IMR-90 (cell line): ENCODE measurements around the gene TEX13D. TPM values are rescaled to one million over a fixed set of nuclear protein-coding genes. Genes with fewer than 3 reads are reported as not detected.

Experiments used
- ATAC-seq: fragments of 200-7000 bp; cut with Tn5 transposase; 2 replicates; pipeline ENCODE4 v1.9.1; 2020; ENCODE audit warnings: low read depth, mild to moderate bottlenecking, moderate library complexity
- BruUV-seq: library from RNA; stranded (reverse); fragments of 400-500 nt; replicated peaks from 2 replicates; lab custom pipeline; 2021; lab: Mats Ljungman, UMichigan
- CTCF ChIA-PET: fragments of 300-600 bp; formaldehyde crosslinking; extraction: SDS; loops from one replicate; lab custom pipeline; 2021; ENCODE audit warnings: antibody characterized with exemption; lab: Yijun Ruan, JAX
- POLR2A ChIA-PET: fragments of 300-600 bp; sonication (Branson Sonifier 250); formaldehyde crosslinking; loops from one replicate; lab custom pipeline; 2022; ENCODE audit warnings: antibody characterized with exemption; ENCODE audit not compliant: unreplicated experiment; lab: Charles Lee
- DNase-seq: peaks from one replicate; pipeline ENCODE4 v3.0.0; 2013
- H2AFZ ChIP-seq: replicated peaks from 2 replicates; pipeline ENCODE3; 2013; ENCODE audit warnings: low read length, mild to moderate bottlenecking; ENCODE audit not compliant: poor library complexity
- H2AK5ac ChIP-seq: 2 replicates; pipeline ENCODE4 v1.6.1; 2013; ENCODE audit warnings: low read depth, low read length, inconsistent platforms
- H2AK9ac ChIP-seq: replicated peaks from 2 replicates; pipeline ENCODE3; 2013; ENCODE audit warnings: mild to moderate bottlenecking, low read depth, low read length, moderate library complexity; ENCODE audit not compliant: poor library complexity
- H2BK120ac ChIP-seq: 2 replicates; pipeline ENCODE4 v1.6.1; 2013; ENCODE audit warnings: low read depth, low read length, inconsistent platforms
- H2BK15ac ChIP-seq: 3 replicates; pipeline ENCODE4 v1.6.1; 2013; ENCODE audit warnings: low read depth, low read length, inconsistent platforms
- H2BK20ac ChIP-seq: 2 replicates; pipeline ENCODE4 v1.6.1; 2013; ENCODE audit warnings: low read depth, mild to moderate bottlenecking, inconsistent platforms, low read length, moderate library complexity
- H2BK5ac ChIP-seq: 2 replicates; pipeline ENCODE4 v1.6.1; 2013; ENCODE audit warnings: mild to moderate bottlenecking, low read depth, low read length, inconsistent platforms; ENCODE audit not compliant: poor library complexity, severe bottlenecking
- H3K14ac ChIP-seq: replicated peaks from 2 replicates; pipeline ENCODE4 v1.6.1; 2013; ENCODE audit warnings: low read depth, low read length, inconsistent platforms
- H3K18ac ChIP-seq: 2 replicates; pipeline ENCODE4 v1.6.1; 2013; ENCODE audit warnings: low read depth, low read length, control low read depth
- H3K23ac ChIP-seq: 2 replicates; pipeline ENCODE4 v1.6.1; 2013; ENCODE audit warnings: low read depth, low read length, inconsistent platforms
- H3K27ac ChIP-seq: 2 replicates; pipeline ENCODE4 v1.5.1; 2013; ENCODE audit warnings: mild to moderate bottlenecking, control low read depth, low read length; ENCODE audit not compliant: insufficient read depth
- H3K27me3 ChIP-seq: 2 replicates; pipeline ENCODE4 v1.6.1; 2013; ENCODE audit warnings: low read length; ENCODE audit not compliant: control insufficient read depth, insufficient read depth
- H3K36me3 ChIP-seq: 2 replicates; pipeline ENCODE4 v1.6.1; 2013; ENCODE audit warnings: low read length, mixed read lengths; ENCODE audit not compliant: control insufficient read depth, insufficient read depth
- H3K4ac ChIP-seq: 2 replicates; pipeline ENCODE4 v1.6.1; 2013; ENCODE audit warnings: low read depth, low read length, inconsistent platforms
- H3K4me1 ChIP-seq: 2 replicates; pipeline ENCODE4 v1.6.1; 2013; ENCODE audit warnings: low read length, mixed read lengths; ENCODE audit not compliant: control insufficient read depth, insufficient read depth
- H3K4me2 ChIP-seq: 2 replicates; pipeline ENCODE4 v1.6.1; 2013; ENCODE audit warnings: low read depth, mild to moderate bottlenecking, control low read depth, low read length, moderate library complexity
- H3K4me3 ChIP-seq: 2 replicates; pipeline ENCODE4 v1.5.1; 2013; ENCODE audit warnings: low read depth, mild to moderate bottlenecking, control low read depth, low read length, moderate library complexity; ENCODE audit not compliant: insufficient read depth
- H3K56ac ChIP-seq: 2 replicates; pipeline ENCODE4 v1.6.1; 2013; ENCODE audit warnings: low read length, inconsistent platforms; ENCODE audit not compliant: insufficient read depth; ENCODE audit errors: extremely low read depth
- H3K79me1 ChIP-seq, 2 experiments: 2 replicates each; pipeline ENCODE4 v1.6.1; 2013; ENCODE audit warnings: low read length in 2 of 2, inconsistent platforms in 1 of 2, low read depth in 1 of 2
- H3K9ac ChIP-seq: 2 replicates; pipeline ENCODE4 v1.6.1; 2013; ENCODE audit warnings: low read depth, low read length, control low read depth
- H3K9me1 ChIP-seq: 2 replicates; pipeline ENCODE4 v1.6.1; 2013; ENCODE audit warnings: low read length, inconsistent platforms; ENCODE audit not compliant: insufficient read depth
- H3K9me3 ChIP-seq: 2 replicates; pipeline ENCODE4 v1.6.1; 2013; ENCODE audit warnings: low read length; ENCODE audit not compliant: control insufficient read depth, insufficient read depth
- H4K20me1 ChIP-seq: 2 replicates; pipeline ENCODE4 v1.6.1; 2013; ENCODE audit warnings: low read length, inconsistent platforms; ENCODE audit not compliant: insufficient read depth
- H4K5ac ChIP-seq: 2 replicates; pipeline ENCODE4 v1.6.1; 2013; ENCODE audit warnings: mild to moderate bottlenecking, low read depth, low read length, control low read depth
- H4K8ac ChIP-seq, 2 experiments: 2 replicates each; pipeline ENCODE4 v1.6.1; 2013; ENCODE audit warnings: low read depth in 2 of 2, low read length in 2 of 2, control low read depth in 1 of 2, inconsistent platforms in 1 of 2
- H4K91ac ChIP-seq: 2 replicates; pipeline ENCODE4 v1.6.1; 2013; ENCODE audit warnings: low read depth, low read length, inconsistent platforms; ENCODE audit not compliant: insufficient read depth
- BHLHE40 ChIP-seq: fragments of 150-350 bp; IDR thresholded peaks from 2 replicates; pipeline ENCODE4 v1.6.1; 2016; ENCODE audit warnings: mild to moderate bottlenecking, low read depth, low read length
- CEBPB ChIP-seq: IDR thresholded peaks from 2 replicates; pipeline ENCODE4 v1.6.1; 2012; ENCODE audit warnings: low read depth, low read length, improper control_type of control experiment
- CHD1 ChIP-seq: IDR thresholded peaks from 2 replicates; pipeline ENCODE4 v1.6.1; 2012; ENCODE audit warnings: low read depth, low read length, improper control_type of control experiment
- FOS ChIP-seq: fragments of 150-350 bp; IDR thresholded peaks from 2 replicates; pipeline ENCODE4 v1.6.1; 2016; ENCODE audit warnings: low read depth, low read length
- MAFK ChIP-seq: IDR thresholded peaks from 2 replicates; pipeline ENCODE4 v1.6.1; 2012; ENCODE audit warnings: low read depth, low read length, improper control_type of control experiment
- MAZ ChIP-seq: IDR thresholded peaks from 2 replicates; pipeline ENCODE4 v1.6.1; 2012; ENCODE audit warnings: low read depth, mild to moderate bottlenecking, low read length, improper control_type of control experiment, moderate library complexity, borderline replicate concordance
- NFE2L2 ChIP-seq: fragments of 150-350 bp; IDR thresholded peaks from 2 replicates; pipeline ENCODE4 v1.6.1; 2016; ENCODE audit warnings: low read depth, mild to moderate bottlenecking, low read length
- POLR2A ChIP-seq: IDR thresholded peaks from 2 replicates; pipeline ENCODE4 v1.6.1; 2012; ENCODE audit warnings: mild to moderate bottlenecking, low read depth, low read length
- RAD21 ChIP-seq: IDR thresholded peaks from 2 replicates; pipeline ENCODE4 v1.6.1; 2012; ENCODE audit warnings: low read length, improper control_type of control experiment
- RCOR1 ChIP-seq: IDR thresholded peaks from 2 replicates; pipeline ENCODE4 v1.6.1; 2012; ENCODE audit warnings: mild to moderate bottlenecking, low read length, improper control_type of control experiment; ENCODE audit not compliant: insufficient replicate concordance
- RFX5 ChIP-seq: IDR thresholded peaks from 2 replicates; pipeline ENCODE4 v1.8.0; 2012; ENCODE audit warnings: low read depth, mild to moderate bottlenecking, low read length, moderate library complexity
- SMC3 ChIP-seq: fragments of 150-350 bp; IDR thresholded peaks from 2 replicates; pipeline ENCODE4 v1.6.1; 2016; ENCODE audit warnings: low read depth, mild to moderate bottlenecking, antibody characterized with exemption, low read length, moderate library complexity
- WGBS, 2 experiments: methylation state at CpG; one replicate each; pipeline versions ENCODE4 v1.1.5 to v1.1.7; 2013; ENCODE audit warnings: missing lambda C conversion rate in 2 of 2; ENCODE audit not compliant: insufficient read length in 1 of 2; ENCODE audit errors: extremely low coverage in 2 of 2; 5-methylcytosine and 5-hydroxymethylcytosine counted together
- dilution Hi-C: fragments of 300-500 bp; cut with HindIII; formaldehyde crosslinking; loops from one replicate; pipeline ENCODE4 v1.14.3; 2018; ENCODE audit warnings: low sequenced_read_pairs; ENCODE audit not compliant: unreplicated experiment
- in situ Hi-C: fragments of 300-500 bp; cut with MboI; formaldehyde crosslinking; loops from 3 replicates; pipeline ENCODE4 v1.14.3; 2019; ENCODE audit warnings: low sequenced_read_pairs, inconsistent platforms, mixed read lengths
- intact Hi-C: fragments of 100-400 bp; cut with micrococcal nuclease; formaldehyde crosslinking; loops from 2 replicates; pipeline ENCODE4 v1.10.0; 2022
- polyA plus RNA-seq, 3 experiments: library from polyadenylated mRNA; depleted of rRNA; stranded (reverse); fragments of >200 nt; gene quantifications; 2 replicates each; pipeline ENCODE4 v1.2.3, GENCODE V29; 2012; ENCODE audit warnings: low replicate concordance in 1 of 3
- total RNA-seq: library from RNA; depleted of rRNA; stranded (reverse); fragments of >200 nt; gene quantifications from 2 replicates; pipeline ENCODE4 v1.2.3, GENCODE V29; 2012
- TF ChIP-seq, protein P1 (sequence below): conservative IDR thresholded peaks from 2 replicates; pipeline ENCODE4 v1.5.1; 2012; ENCODE audit warnings: mild to moderate bottlenecking, low read depth, low read length, improper control_type of control experiment
- TF ChIP-seq, protein P2 (sequence below): fragments of 150-350 bp; IDR thresholded peaks from 2 replicates; pipeline ENCODE4 v1.6.1; 2016; ENCODE audit warnings: low read depth, mild to moderate bottlenecking, low read length, moderate library complexity, borderline replicate concordance

The TEX13D gene
- total and polyA plus RNA-seq, 2 of the 4 experiments (the other 2 are of a cell fraction) = not detected

DNA sequence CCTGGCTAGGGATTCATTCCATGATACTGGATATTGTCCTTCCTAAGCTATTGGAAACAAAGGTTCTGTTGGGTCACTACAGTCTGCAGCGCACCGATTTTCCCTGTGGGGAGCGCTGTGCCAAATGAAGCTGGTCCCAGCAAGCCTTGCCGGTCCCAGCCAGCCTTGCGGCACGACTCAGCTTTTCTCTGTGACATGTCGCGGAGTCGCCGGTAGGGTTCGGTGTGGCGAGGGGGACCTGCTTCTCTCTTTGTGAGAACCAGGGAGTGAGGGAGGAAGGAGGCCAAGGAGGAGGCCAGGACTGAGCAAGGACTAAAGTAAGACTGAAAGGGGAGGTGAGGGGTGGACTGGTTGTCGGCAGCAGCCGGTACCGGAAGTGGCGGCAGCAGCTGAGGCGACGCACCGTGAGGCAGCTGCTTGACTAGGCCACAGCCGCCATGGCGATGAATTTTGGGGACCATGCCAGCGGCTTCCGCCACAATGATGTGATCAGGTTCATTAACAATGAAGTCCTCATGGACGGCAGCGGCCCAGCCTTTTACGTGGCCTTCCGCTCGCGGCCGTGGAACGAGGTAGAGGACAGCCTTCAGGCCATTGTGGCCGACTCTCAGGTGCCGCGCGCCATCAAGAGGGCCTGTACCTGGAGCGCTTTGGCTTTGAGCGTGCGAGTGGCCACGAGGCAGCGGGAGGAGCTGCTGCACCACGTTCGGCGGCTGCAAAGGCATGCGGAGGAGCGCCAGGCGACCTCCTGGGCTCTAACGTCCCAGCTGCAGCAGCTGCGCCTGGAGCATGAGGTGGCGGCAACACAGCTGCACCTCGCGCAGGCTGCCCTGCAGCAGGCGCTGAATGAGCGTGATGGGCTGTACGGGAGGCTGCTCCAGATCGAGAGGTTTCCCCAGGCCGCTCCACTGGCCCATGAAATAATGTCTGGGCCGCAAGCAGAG is at the start of gene TEX13D (continued):
- TF ChIP-seq POLR2A (no peak), FOS (no peak), CHD1 (no peak), MAFK (no peak)

DNA sequence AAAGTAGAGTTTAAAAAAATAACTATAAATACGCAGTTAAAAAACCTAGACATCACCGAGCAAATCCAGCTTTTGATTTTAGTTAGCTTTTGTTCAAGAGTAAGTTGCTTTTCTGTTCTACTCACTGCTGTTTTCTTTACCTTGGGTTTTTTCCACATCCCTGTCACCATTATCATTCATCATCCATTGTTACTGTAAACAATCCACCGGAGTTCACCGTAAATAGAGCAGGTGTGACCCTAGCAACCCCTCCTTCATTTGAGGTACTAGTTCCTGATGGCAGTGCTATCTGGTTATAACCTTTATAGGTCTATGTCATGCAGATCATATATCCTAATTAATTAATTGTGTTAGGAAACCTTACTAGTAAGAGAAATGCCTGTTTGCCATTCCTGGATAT is 43.0 kb upstream of the TEX13D start:
- dilution Hi-C loops = no loop called here
- POLR2A ChIA-PET = no interaction called here
- Histone ChIP-seq H3K4me1 (no peaks in the 10 kb centered on the region), H3K9ac (no peak overlapping the region), H3K4me3 (no peak overlapping the region), H3K4me2 (no peak overlapping the region), H4K5ac (no peak overlapping the region), H2BK15ac (no peak overlapping the region), H3K23ac (no peak overlapping the region), H4K8ac (no peak overlapping the region), H3K14ac (no peak overlapping the region), H3K4ac (no peak overlapping the region), H3K79me1 (no peaks in the 10 kb centered on the region), H3K18ac (no peak overlapping the region), H3K9me1 (no peaks in the 10 kb centered on the region), H3K9me3 (no peaks in the 10 kb centered on the region), H3K27me3 (no peaks in the 10 kb centered on the region), H2AK5ac (no peak overlapping the region), H3K27ac (no peak overlapping the region), H2BK120ac (no peak overlapping the region), H4K20me1 (no peaks in the 10 kb centered on the region), H3K56ac (no peak overlapping the region), H2BK5ac (no peak overlapping the region), H2BK20ac (no peak overlapping the region), H2AK9ac (no peak overlapping the region), H3K36me3 (no peaks in the 10 kb centered on the region), H2AFZ (no peak overlapping the region), H4K91ac (no peak overlapping the region)
- WGBS, 2 experiments = no CpG with 5 or more reads among the region's 4 CpGs
- DNase-seq (no peak), ATAC-seq (no peak)
- CTCF ChIA-PET = no interaction called here
- in situ Hi-C loops = no loop called here
- intact Hi-C loops = no loop called here
- no TSS peak for BruUV-seq
- TF ChIP-seq BHLHE40 (no peak), MAZ (no peak), FOS (no peak), MAFK (no peak), CEBPB (no peak), RFX5 (no peak), POLR2A (no peak), RCOR1 (no peak), SMC3 (no peak), NFE2L2 (no peak), RAD21 (no peak)
- TF ChIP-seq, protein P1, sequence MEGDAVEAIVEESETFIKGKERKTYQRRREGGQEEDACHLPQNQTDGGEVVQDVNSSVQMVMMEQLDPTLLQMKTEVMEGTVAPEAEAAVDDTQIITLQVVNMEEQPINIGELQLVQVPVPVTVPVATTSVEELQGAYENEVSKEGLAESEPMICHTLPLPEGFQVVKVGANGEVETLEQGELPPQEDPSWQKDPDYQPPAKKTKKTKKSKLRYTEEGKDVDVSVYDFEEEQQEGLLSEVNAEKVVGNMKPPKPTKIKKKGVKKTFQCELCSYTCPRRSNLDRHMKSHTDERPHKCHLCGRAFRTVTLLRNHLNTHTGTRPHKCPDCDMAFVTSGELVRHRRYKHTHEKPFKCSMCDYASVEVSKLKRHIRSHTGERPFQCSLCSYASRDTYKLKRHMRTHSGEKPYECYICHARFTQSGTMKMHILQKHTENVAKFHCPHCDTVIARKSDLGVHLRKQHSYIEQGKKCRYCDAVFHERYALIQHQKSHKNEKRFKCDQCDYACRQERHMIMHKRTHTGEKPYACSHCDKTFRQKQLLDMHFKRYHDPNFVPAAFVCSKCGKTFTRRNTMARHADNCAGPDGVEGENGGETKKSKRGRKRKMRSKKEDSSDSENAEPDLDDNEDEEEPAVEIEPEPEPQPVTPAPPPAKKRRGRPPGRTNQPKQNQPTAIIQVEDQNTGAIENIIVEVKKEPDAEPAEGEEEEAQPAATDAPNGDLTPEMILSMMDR = no peak
- TF ChIP-seq, protein P2, sequence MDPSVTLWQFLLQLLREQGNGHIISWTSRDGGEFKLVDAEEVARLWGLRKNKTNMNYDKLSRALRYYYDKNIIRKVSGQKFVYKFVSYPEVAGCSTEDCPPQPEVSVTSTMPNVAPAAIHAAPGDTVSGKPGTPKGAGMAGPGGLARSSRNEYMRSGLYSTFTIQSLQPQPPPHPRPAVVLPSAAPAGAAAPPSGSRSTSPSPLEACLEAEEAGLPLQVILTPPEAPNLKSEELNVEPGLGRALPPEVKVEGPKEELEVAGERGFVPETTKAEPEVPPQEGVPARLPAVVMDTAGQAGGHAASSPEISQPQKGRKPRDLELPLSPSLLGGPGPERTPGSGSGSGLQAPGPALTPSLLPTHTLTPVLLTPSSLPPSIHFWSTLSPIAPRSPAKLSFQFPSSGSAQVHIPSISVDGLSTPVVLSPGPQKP = no peak
